ENCODE results near the gene KDM5A.

DNA sequence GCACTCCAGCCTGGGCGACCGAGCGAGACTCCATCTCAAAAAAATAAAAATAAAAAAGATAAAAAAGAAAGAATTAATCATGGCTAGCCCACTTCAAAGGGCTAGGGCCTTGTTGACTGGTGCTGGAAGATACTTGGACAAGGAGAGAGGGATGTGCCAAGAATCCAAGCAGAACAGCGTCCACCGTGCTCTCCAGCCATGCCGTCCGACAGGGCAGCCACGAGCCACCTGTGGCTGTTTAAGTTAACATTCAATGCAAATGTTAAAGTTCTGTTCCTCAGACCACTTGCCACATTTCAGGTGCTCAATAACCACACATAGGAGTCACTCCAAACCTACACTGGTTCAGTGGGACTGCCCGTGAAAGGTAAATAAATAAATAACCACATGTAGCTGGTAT, 147.9 kb downstream of the KDM5A start:
- TF ChIP-seq, protein P1, sequence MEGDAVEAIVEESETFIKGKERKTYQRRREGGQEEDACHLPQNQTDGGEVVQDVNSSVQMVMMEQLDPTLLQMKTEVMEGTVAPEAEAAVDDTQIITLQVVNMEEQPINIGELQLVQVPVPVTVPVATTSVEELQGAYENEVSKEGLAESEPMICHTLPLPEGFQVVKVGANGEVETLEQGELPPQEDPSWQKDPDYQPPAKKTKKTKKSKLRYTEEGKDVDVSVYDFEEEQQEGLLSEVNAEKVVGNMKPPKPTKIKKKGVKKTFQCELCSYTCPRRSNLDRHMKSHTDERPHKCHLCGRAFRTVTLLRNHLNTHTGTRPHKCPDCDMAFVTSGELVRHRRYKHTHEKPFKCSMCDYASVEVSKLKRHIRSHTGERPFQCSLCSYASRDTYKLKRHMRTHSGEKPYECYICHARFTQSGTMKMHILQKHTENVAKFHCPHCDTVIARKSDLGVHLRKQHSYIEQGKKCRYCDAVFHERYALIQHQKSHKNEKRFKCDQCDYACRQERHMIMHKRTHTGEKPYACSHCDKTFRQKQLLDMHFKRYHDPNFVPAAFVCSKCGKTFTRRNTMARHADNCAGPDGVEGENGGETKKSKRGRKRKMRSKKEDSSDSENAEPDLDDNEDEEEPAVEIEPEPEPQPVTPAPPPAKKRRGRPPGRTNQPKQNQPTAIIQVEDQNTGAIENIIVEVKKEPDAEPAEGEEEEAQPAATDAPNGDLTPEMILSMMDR (IDR thresholded peaks at IDR 0.05): no peak
- TF ChIP-seq POLR2A (IDR thresholded peaks at IDR 0.05): no peak
